Keratinocyte (primary cell): ENCODE data around the gene GGT7. TPM values are rescaled to one million over a fixed set of nuclear protein-coding genes. Genes with fewer than 3 reads are reported as not detected.

Experiments
- DNase-seq: peaks from one replicate; pipeline ENCODE4 v3.0.0-alpha.2; 2011; ENCODE audit warnings: low read depth, missing footprints, low spot score
- FAIRE-seq: peaks from 2 replicates; lab custom pipeline; 2011; peaks lifted over from hg19 to GRCh38; lab: Jason Lieb, UNC
- H2AFZ ChIP-seq: 2 replicates; pipeline ENCODE4 v1.6.0; 2012; ENCODE audit warnings: low read length, control low read depth, inconsistent platforms; ENCODE audit not compliant: control insufficient read depth
- H3K27ac ChIP-seq: 2 replicates; pipeline ENCODE4 v1.5.1; 2011; ENCODE audit warnings: low read length; ENCODE audit not compliant: control insufficient read depth, insufficient read depth
- H3K27me3 ChIP-seq: 3 replicates; pipeline ENCODE4 v1.6.0; 2011; ENCODE audit warnings: low read length; ENCODE audit not compliant: control insufficient read depth, insufficient read depth; ENCODE audit errors: extremely low read depth
- H3K36me3 ChIP-seq, 2 experiments: 2 replicates in 1 of 2; 3 replicates in 1 of 2; pipeline ENCODE4 v1.5.1; 2011; ENCODE audit warnings: low read length in 2 of 2, mild to moderate bottlenecking in 1 of 2; ENCODE audit not compliant: control insufficient read depth in 2 of 2, insufficient read depth in 2 of 2; ENCODE audit errors: extremely low read depth in 1 of 2
- H3K4me1 ChIP-seq: 3 replicates; pipeline ENCODE4 v1.5.1; 2011; ENCODE audit warnings: low read length; ENCODE audit not compliant: control insufficient read depth, insufficient read depth; ENCODE audit errors: extremely low read depth
- H3K4me2 ChIP-seq: 3 replicates; pipeline ENCODE4 v1.6.0; 2011; ENCODE audit warnings: low read depth, low read length; ENCODE audit not compliant: control insufficient read depth, insufficient read depth; ENCODE audit errors: extremely low read depth
- H3K4me3 ChIP-seq, 3 experiments: fragments of 200-600 bp in 1 of 3; sonication (generic) in 1 of 3; 2 replicates in 2 of 3; 3 replicates in 1 of 3; pipeline ENCODE4 v1.5.1; 2011 to 2016; ENCODE audit warnings: low read length in 3 of 3, mild to moderate bottlenecking in 3 of 3, control low read depth in 2 of 3, inconsistent platforms in 1 of 3, low read depth in 1 of 3, mixed read lengths in 1 of 3, mixed run types in 1 of 3, moderate library complexity in 1 of 3; ENCODE audit not compliant: control insufficient read depth in 2 of 3, insufficient read depth in 2 of 3; ENCODE audit errors: extremely low read depth in 1 of 3
- H3K79me2 ChIP-seq: 2 replicates; pipeline ENCODE4 v1.6.0; 2012; ENCODE audit warnings: low read length; ENCODE audit not compliant: control insufficient read depth, insufficient read depth
- H3K9ac ChIP-seq: 3 replicates; pipeline ENCODE4 v1.6.0; 2011; ENCODE audit warnings: low read length; ENCODE audit not compliant: control insufficient read depth, insufficient read depth; ENCODE audit errors: extremely low read depth
- H3K9me1 ChIP-seq: 3 replicates; pipeline ENCODE4 v1.6.0; 2011; ENCODE audit warnings: low read length; ENCODE audit not compliant: control insufficient read depth, insufficient read depth; ENCODE audit errors: extremely low read depth
- H3K9me3 ChIP-seq: 2 replicates; pipeline ENCODE4 v1.5.1; 2012; ENCODE audit warnings: low read depth, low read length; ENCODE audit not compliant: control insufficient read depth
- H4K20me1 ChIP-seq: 3 replicates; pipeline ENCODE4 v1.6.0; 2011; ENCODE audit warnings: low read length; ENCODE audit not compliant: control insufficient read depth, insufficient read depth; ENCODE audit errors: extremely low read depth
- CTCF ChIP-seq, 3 experiments: IDR thresholded peaks in 1 of 3; conservative IDR thresholded peaks in 1 of 3; optimal IDR thresholded peaks in 1 of 3; 2 replicates in 2 of 3; 3 replicates in 1 of 3; pipeline versions ENCODE3 to v1.5.1; 2011; ENCODE audit warnings: low read length in 3 of 3, mild to moderate bottlenecking in 3 of 3, moderate library complexity in 2 of 3, control low read depth in 1 of 3, inconsistent platforms in 1 of 3; ENCODE audit not compliant: insufficient read depth in 2 of 3; ENCODE audit errors: extremely low read depth in 1 of 3
- EZH2 ChIP-seq: IDR thresholded peaks from one replicate; pipeline ENCODE4 v1.6.1; 2012; ENCODE audit warnings: inconsistent platforms, mild to moderate bottlenecking, low read length, moderate library complexity
- dilution Hi-C: fragments of 300-500 bp; cut with MboI; formaldehyde crosslinking; loops from one replicate; pipeline ENCODE4 v1.7.0; 2020; ENCODE audit warnings: low sequenced_read_pairs; ENCODE audit not compliant: extremely low pct_ligation_motif_present
- polyA plus RNA-seq, 5 experiments: library from polyadenylated mRNA; depleted of rRNA in 3 of 5; stranded (reverse) in 3 of 5; stranded (forward) in 1 of 5; unstranded in 1 of 5; fragments of >200 nt; gene quantifications; 1 replicate in 1 of 5; 2 replicates in 3 of 5; 3 replicates in 1 of 5; pipeline versions ENCODE4 v1.2.1 to v1.2.3, GENCODE V29; 2011 to 2012; ENCODE audit warnings: missing spikeins in 2 of 5, low read depth in 1 of 5, low replicate concordance in 1 of 5

The GGT7 gene
- polyA plus RNA-seq, 1 donor (not counting 4 experiments of a cell fraction or from before 2014, with no cell fraction given): 5.0 TPM

GRCh38 chr20:34861386-34862084, 11.1 kb downstream of the GGT7 start:
- Histone ChIP-seq H2AFZ (no peak overlapping the region), H3K27ac (no peak overlapping the region), H3K4me1 (no peaks in the 10 kb centered on the region), H4K20me1 (no peaks in the 10 kb centered on the region), H3K9me1 (no peaks in the 10 kb centered on the region), H3K9me3 (no peaks in the 10 kb centered on the region), H3K4me3 (no peak overlapping the region), H3K79me2 (no peaks in the 10 kb centered on the region), H3K4me2 (no peak overlapping the region), H3K27me3 (no peaks in the 10 kb centered on the region), H3K9ac (no peak overlapping the region), H3K36me3 (no peaks in the 10 kb centered on the region)
- no peak for DNase-seq
- no peak for FAIRE-seq
- TF ChIP-seq CTCF (optimal IDR thresholded peaks at IDR 0.05 in 1 of 3, IDR thresholded peaks at IDR 0.05 in 1 of 3, conservative IDR thresholded peaks at IDR 0.05 in 1 of 3; ENCODE audit: extremely low read depth in 1 of 3, insufficient read depth in 2 of 3, low read length in 3 of 3): no peak
- TF ChIP-seq EZH2: no peak
- dilution Hi-C loops: no loop called here

DNA sequence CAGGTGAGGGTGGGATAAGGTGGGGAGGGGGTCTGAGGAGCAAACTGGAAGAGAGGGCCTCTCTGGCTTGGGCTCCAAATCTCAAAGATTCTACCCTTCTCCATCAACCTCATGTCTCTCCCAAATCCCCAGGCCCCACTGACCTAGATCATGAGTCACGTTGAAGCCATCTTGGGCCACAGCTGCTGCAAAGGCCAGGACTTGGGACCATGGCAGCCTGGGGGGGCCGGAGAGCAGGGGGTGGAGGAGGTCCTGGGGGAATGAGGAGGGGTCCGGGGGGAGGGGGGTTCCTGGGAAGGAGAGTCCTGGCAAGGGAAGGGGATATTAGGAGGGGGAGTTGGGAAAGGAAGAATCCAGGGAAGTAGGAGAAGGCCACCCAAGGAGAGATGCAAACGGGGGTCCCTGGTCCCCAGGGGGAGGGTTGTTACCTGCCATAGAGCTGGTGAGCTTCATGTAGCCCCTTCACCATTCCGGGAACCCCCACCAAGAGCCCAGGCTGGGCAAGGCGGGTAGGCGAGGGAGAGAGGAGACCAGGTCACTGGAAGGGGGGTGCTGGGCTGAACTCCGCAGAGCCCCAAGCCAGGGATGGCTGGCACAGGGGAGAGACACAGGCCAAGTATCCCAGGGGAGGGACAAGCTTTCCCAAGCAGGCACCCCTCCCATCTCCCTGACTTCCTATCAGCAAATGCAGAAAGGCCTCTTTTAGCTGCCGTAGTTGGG, 12.7 kb downstream of the GGT7 start:
- FAIRE-seq (no peak), DNase-seq (no peak)
- H3K9me3 ChIP-seq: no peaks in the 10 kb centered on the region
- H4K20me1 ChIP-seq: no peaks in the 10 kb centered on the region
- H3K36me3 ChIP-seq: no peaks in the 10 kb centered on the region
- H3K27ac ChIP-seq: no peak overlapping the region
- no peaks in the 10 kb centered on the region for H3K27me3 ChIP-seq
- no peak overlapping the region for H3K9ac ChIP-seq
- H2AFZ ChIP-seq: no peak overlapping the region
- no peaks in the 10 kb centered on the region for H3K79me2 ChIP-seq
- no peak overlapping the region for H3K4me3 ChIP-seq
- TF ChIP-seq CTCF (optimal IDR thresholded peaks at IDR 0.05 in 1 of 3, IDR thresholded peaks at IDR 0.05 in 1 of 3, conservative IDR thresholded peaks at IDR 0.05 in 1 of 3; ENCODE audit: extremely low read depth in 1 of 3, insufficient read depth in 2 of 3, low read length in 3 of 3) (no peak), EZH2 (no peak)
- no peaks in the 10 kb centered on the region for H3K9me1 ChIP-seq
- dilution Hi-C loops: no loop called here
- no peaks in the 10 kb centered on the region for H3K4me1 ChIP-seq
- no peak overlapping the region for H3K4me2 ChIP-seq
